Endothelial cell of umbilical vein (primary cell): ENCODE measurements around the gene COL4A2. TPM values are rescaled to one million over a fixed set of nuclear protein-coding genes. Genes with fewer than 3 reads are reported as not detected.

Experiments
- BruUV-seq: library from RNA; stranded (reverse); fragments of 400-500 nt; replicated peaks from 2 replicates; lab custom pipeline; 2021; lab: Mats Ljungman, UMichigan
- CTCF ChIA-PET: fragments of 300-600, 350-600 bp; sonication (Branson Sonifier 250); formaldehyde crosslinking; loops from one replicate; lab custom pipeline; 2021; ENCODE audit warnings: antibody characterized with exemption, inconsistent platforms; lab: Charles Lee
- POLR2A ChIA-PET: fragments of 300-600, 350-600 bp; sonication (Branson Sonifier 250); formaldehyde crosslinking; loops from one replicate; lab custom pipeline; 2021; ENCODE audit warnings: antibody characterized with exemption, inconsistent platforms; lab: Charles Lee
- DNase-seq: peaks from one replicate; pipeline ENCODE4 v3.0.0-alpha.2; 2011; ENCODE audit warnings: low read depth, low spot score
- FAIRE-seq: peaks from 2 replicates; lab custom pipeline; 2011; peaks lifted over from hg19 to GRCh38; lab: Jason Lieb, UNC
- H2AFZ ChIP-seq: 2 replicates; pipeline ENCODE4 v1.6.0; 2012; ENCODE audit warnings: low read depth, low read length, control low read depth, inconsistent platforms
- H3K27ac ChIP-seq: 2 replicates; pipeline ENCODE4 v1.5.1; 2011; ENCODE audit warnings: low read depth, mild to moderate bottlenecking, control low read depth, low read length, moderate library complexity; ENCODE audit not compliant: insufficient read depth
- H3K27me3 ChIP-seq, 2 experiments: 2 replicates each; pipeline versions ENCODE4 v1.6.0 to v1.6.1; 2011; ENCODE audit warnings: low read length in 2 of 2, mixed read lengths in 1 of 2; ENCODE audit not compliant: control insufficient read depth in 2 of 2, insufficient read depth in 2 of 2
- H3K36me3 ChIP-seq, 2 experiments: 2 replicates in 1 of 2; 3 replicates in 1 of 2; pipeline ENCODE4 v1.5.1; 2011; ENCODE audit warnings: low read length in 2 of 2, mild to moderate bottlenecking in 1 of 2, moderate library complexity in 1 of 2; ENCODE audit not compliant: control insufficient read depth in 2 of 2, insufficient read depth in 2 of 2; ENCODE audit errors: extremely low read depth in 1 of 2
- H3K4me1 ChIP-seq: 3 replicates; pipeline ENCODE4 v1.5.1; 2011; ENCODE audit warnings: mild to moderate bottlenecking, low read length; ENCODE audit not compliant: control insufficient read depth, insufficient read depth; ENCODE audit errors: extremely low read depth
- H3K4me2 ChIP-seq: 2 replicates; pipeline ENCODE4 v1.6.1; 2011; ENCODE audit warnings: low read length, control low read depth, mixed read lengths; ENCODE audit not compliant: insufficient read depth
- H3K4me3 ChIP-seq, 3 experiments: fragments of 200-600 bp in 1 of 3; sonication (generic), shearing (Covaris generic) in 1 of 3; replicated peaks in 1 of 3; 2 replicates each; pipeline ENCODE4 v1.5.1; 2011 to 2016; ENCODE audit warnings: control low read depth in 3 of 3, low read length in 3 of 3, mild to moderate bottlenecking in 2 of 3, inconsistent platforms in 1 of 3, low read depth in 1 of 3, moderate library complexity in 1 of 3; ENCODE audit not compliant: insufficient read depth in 1 of 3
- H3K79me2 ChIP-seq: 2 replicates; pipeline ENCODE4 v1.6.0; 2012; ENCODE audit warnings: low read length, inconsistent platforms; ENCODE audit not compliant: control insufficient read depth, insufficient read depth
- H3K9ac ChIP-seq: replicated peaks from 2 replicates; pipeline ENCODE3; 2011; ENCODE audit warnings: low read length, control low read depth; ENCODE audit not compliant: insufficient read depth; ENCODE audit errors: extremely low read depth
- H3K9me1 ChIP-seq: replicated peaks from 3 replicates; pipeline ENCODE4 v1.6.0; 2011; ENCODE audit warnings: mild to moderate bottlenecking, low read length; ENCODE audit not compliant: control insufficient read depth, insufficient read depth; ENCODE audit errors: extremely low read depth
- H3K9me3 ChIP-seq: replicated peaks from 2 replicates; pipeline ENCODE4 v1.5.1; 2012; ENCODE audit warnings: low read length, inconsistent platforms; ENCODE audit not compliant: control insufficient read depth, insufficient read depth
- H4K20me1 ChIP-seq: replicated peaks from 2 replicates; pipeline ENCODE3; 2011; ENCODE audit warnings: mild to moderate bottlenecking, low read length; ENCODE audit not compliant: control insufficient read depth, insufficient read depth; ENCODE audit errors: extremely low read depth
- EZH2 ChIP-seq: IDR thresholded peaks from 2 replicates; pipeline ENCODE4 v1.6.1; 2012; ENCODE audit warnings: borderline replicate concordance, low read depth, mild to moderate bottlenecking, moderate library complexity, low read length, inconsistent platforms; ENCODE audit not compliant: severe bottlenecking
- FOS ChIP-seq: IDR thresholded peaks from 2 replicates; pipeline ENCODE4 v1.6.1; 2011; ENCODE audit warnings: mild to moderate bottlenecking, low read length, moderate library complexity, borderline replicate concordance; ENCODE audit not compliant: insufficient read depth
- GATA2 ChIP-seq: IDR thresholded peaks from 2 replicates; pipeline ENCODE4 v1.7.0; 2011; ENCODE audit warnings: low read depth, mild to moderate bottlenecking, moderate library complexity, mixed read lengths, low read length; ENCODE audit not compliant: insufficient read length, insufficient read depth
- JUN ChIP-seq: IDR thresholded peaks from 2 replicates; pipeline ENCODE4 v1.6.1; 2011; ENCODE audit warnings: borderline replicate concordance, low read depth; ENCODE audit not compliant: insufficient read length, insufficient read depth
- MYC ChIP-seq: IDR thresholded peaks from one replicate; pipeline ENCODE4 v1.6.1; 2011; ENCODE audit warnings: mild to moderate bottlenecking, low read depth, low read length
- POLR2A ChIP-seq: IDR thresholded peaks from 2 replicates; pipeline ENCODE4 v1.6.1; 2012; ENCODE audit warnings: low read depth, mild to moderate bottlenecking, control low read depth, low read length
- POLR2AphosphoS5 ChIP-seq: IDR thresholded peaks from 2 replicates; pipeline ENCODE4 v1.6.1; 2012; ENCODE audit warnings: low read depth, mild to moderate bottlenecking, control low read depth, low read length, moderate library complexity; ENCODE audit not compliant: insufficient read depth
- dilution Hi-C: fragments of 300-500 bp; cut with MboI; formaldehyde crosslinking; loops from one replicate; pipeline ENCODE4 v1.15.0; 2019; ENCODE audit warnings: low sequenced_read_pairs; ENCODE audit not compliant: extremely low pct_ligation_motif_present
- intact Hi-C: fragments of 100-400 bp; cut with micrococcal nuclease; formaldehyde crosslinking; loops from one replicate; pipeline ENCODE4 v1.10.0; 2022
- polyA plus RNA-seq, 4 experiments: library from polyadenylated mRNA; depleted of rRNA in 3 of 4; stranded (reverse) in 3 of 4; unstranded in 1 of 4; fragments of >200 nt; gene quantifications; 2 replicates each; pipeline versions ENCODE4 v1.2.1 to v1.2.3, GENCODE V29; 2011 to 2012; ENCODE audit warnings: missing spikeins in 1 of 4
- total RNA-seq: library from RNA; stranded (reverse); gene quantifications from 2 replicates; pipeline ENCODE4 v1.2.3, GENCODE V29; 2021
- TF ChIP-seq, protein P1 (sequence below), 2 donors: IDR thresholded peaks; 1 replicate in 1 of 2; 2 replicates in 1 of 2; pipeline ENCODE4 v1.5.1; 2011; ENCODE audit warnings: low read length in 2 of 2, mild to moderate bottlenecking in 2 of 2, moderate library complexity in 2 of 2, control low read depth in 1 of 2, inconsistent platforms in 1 of 2, low read depth in 1 of 2; ENCODE audit not compliant: insufficient read depth in 1 of 2; ENCODE audit errors: extremely low read depth in 1 of 2
- TF ChIP-seq, protein P2 (sequence below): IDR thresholded peaks from 2 replicates; pipeline ENCODE4 v1.6.1; 2011; ENCODE audit not compliant: insufficient read depth, insufficient read length

COL4A2 gene
- total and polyA plus RNA-seq, 2 donors (not counting 3 experiments of a cell fraction or from before 2014, with no cell fraction given), result 792 to 940 TPM

DNA sequence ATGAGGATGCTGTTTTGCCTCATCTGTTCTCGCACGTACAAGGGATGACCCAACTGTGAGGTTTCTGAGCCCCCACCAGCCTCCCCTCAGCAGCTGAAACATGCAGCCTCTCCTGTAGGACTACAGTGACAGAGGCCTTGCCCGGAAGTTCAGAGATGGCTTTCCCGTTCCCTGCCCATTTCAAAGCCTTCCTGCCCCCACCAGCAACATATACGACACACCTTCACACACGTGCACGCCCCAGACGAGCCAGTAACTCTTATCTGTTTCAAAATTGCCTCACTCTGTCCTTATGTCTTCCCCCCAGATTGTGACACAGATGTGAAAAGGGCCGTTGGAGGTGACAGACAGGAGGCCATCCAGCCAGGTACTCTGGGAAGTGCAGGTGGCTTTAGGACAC, 158.6 kb downstream of the COL4A2 start:
- Histone ChIP-seq H3K9me3 (no peaks in the 10 kb centered on the region), H2AFZ (no peak overlapping the region), H3K27me3 (no peaks in the 10 kb centered on the region), H4K20me1 (no peaks in the 10 kb centered on the region), H3K36me3 (peaks cover 17 to 30% of the 10 kb centered on the region in 2 experiments), H3K79me2 (no peaks in the 10 kb centered on the region), H3K27ac (no peak overlapping the region), H3K4me1 (peaks cover 2% of the 10 kb centered on the region), H3K4me2 (no peak overlapping the region), H3K4me3 (no peak overlapping the region), H3K9ac (no peak overlapping the region), H3K9me1 (no peaks in the 10 kb centered on the region)
- TF ChIP-seq MYC (no peak), EZH2 (no peak), POLR2AphosphoS5 (no peak), JUN (no peak), GATA2 (no peak), FOS (no peak)
- POLR2A ChIA-PET, result no interaction called here
- CTCF ChIA-PET, result interaction anchor here (2.0 kb wide), 1 partner anchor 10 kb away, joined by 11 read pairs; no protein-coding TSS in a partner anchor
- FAIRE-seq (no peak), DNase-seq (no peak)
- dilution Hi-C loops, result no loop called here
- intact Hi-C loops, result no loop called here
- no TSS peak for BruUV-seq

DNA sequence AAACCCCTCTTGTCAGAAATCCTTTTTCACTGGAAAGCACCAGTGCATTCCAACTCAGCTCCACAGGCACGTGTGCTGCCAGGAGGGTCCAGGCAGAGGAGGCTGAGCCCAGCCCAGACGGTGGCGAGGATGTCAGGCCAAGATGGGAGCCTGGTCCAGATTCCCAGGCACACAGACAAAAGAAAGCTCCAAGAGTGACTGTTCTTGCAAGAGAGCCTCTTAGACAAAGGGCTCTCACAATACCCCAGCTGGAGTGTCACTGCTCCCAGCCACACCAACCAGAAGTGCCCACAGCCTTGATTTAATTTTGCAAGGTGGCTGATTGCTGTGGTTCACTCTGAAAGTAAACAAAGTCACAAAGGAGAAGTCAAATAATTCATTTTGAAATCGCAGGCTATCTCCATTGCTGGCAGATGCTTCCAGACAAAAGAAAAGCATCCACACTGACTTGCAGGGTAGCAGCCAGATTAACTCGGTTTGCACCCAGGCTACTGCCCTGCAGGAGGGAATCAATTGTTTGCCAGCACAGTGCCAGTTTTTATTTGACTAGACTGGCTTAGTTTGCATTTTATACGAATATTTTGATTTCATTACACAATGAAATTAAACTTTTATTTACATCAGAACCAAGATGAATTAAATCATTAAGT, 159.3 kb downstream of the COL4A2 start:
- H2AFZ ChIP-seq, result no peak overlapping the region
- H4K20me1 ChIP-seq, result no peaks in the 10 kb centered on the region
- dilution Hi-C loops (no loop called here), intact Hi-C loops (no loop called here)
- no peak overlapping the region for H3K27ac ChIP-seq
- POLR2A ChIA-PET, result no interaction called here
- TF ChIP-seq GATA2 (no peak), POLR2A (no peak), JUN (no peak), POLR2AphosphoS5 (no peak), EZH2 (no peak), MYC (no peak), FOS (no peak)
- TF ChIP-seq, protein P1, sequence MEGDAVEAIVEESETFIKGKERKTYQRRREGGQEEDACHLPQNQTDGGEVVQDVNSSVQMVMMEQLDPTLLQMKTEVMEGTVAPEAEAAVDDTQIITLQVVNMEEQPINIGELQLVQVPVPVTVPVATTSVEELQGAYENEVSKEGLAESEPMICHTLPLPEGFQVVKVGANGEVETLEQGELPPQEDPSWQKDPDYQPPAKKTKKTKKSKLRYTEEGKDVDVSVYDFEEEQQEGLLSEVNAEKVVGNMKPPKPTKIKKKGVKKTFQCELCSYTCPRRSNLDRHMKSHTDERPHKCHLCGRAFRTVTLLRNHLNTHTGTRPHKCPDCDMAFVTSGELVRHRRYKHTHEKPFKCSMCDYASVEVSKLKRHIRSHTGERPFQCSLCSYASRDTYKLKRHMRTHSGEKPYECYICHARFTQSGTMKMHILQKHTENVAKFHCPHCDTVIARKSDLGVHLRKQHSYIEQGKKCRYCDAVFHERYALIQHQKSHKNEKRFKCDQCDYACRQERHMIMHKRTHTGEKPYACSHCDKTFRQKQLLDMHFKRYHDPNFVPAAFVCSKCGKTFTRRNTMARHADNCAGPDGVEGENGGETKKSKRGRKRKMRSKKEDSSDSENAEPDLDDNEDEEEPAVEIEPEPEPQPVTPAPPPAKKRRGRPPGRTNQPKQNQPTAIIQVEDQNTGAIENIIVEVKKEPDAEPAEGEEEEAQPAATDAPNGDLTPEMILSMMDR (IDR thresholded peaks at IDR 0.05; ENCODE audit: extremely low read depth in 1 of 2, insufficient read depth in 1 of 2, low read depth in 1 of 2, low read length in 2 of 2), result no peak
- TF ChIP-seq, protein P2, sequence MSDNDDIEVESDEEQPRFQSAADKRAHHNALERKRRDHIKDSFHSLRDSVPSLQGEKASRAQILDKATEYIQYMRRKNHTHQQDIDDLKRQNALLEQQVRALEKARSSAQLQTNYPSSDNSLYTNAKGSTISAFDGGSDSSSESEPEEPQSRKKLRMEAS, result no peak
- DNase-seq (no peak), FAIRE-seq (no peak)
- BruUV-seq, result no TSS peak
- H3K9me1 ChIP-seq, result no peaks in the 10 kb centered on the region
- no peak overlapping the region for H3K4me2 ChIP-seq
- CTCF ChIA-PET, result no interaction called here
- peaks cover 18 to 30% of the 10 kb centered on the region in 2 experiments for H3K36me3 ChIP-seq
- no peak overlapping the region for H3K9ac ChIP-seq
- no peak overlapping the region for H3K4me3 ChIP-seq
- H3K79me2 ChIP-seq, result no peaks in the 10 kb centered on the region
- no peaks in the 10 kb centered on the region for H3K9me3 ChIP-seq
- no peaks in the 10 kb centered on the region for H3K27me3 ChIP-seq
- H3K4me1 ChIP-seq, result peaks cover 2% of the 10 kb centered on the region
